ACHN (cell line): ENCODE results near the gene NTMT1.

Experiments
- DNase-seq: peaks from one replicate; pipeline ENCODE4 v3.0.0-alpha.2; 2015
- in situ Hi-C: cut with HindIII; loops from 2 replicates; pipeline ENCODE4 v1.10.0; 2017; ENCODE audit warnings: low sequenced_read_pairs, low pct_ligation_motif_present, low pct_unique_long_range_greater_than_20kb

Gene NTMT1

DNA sequence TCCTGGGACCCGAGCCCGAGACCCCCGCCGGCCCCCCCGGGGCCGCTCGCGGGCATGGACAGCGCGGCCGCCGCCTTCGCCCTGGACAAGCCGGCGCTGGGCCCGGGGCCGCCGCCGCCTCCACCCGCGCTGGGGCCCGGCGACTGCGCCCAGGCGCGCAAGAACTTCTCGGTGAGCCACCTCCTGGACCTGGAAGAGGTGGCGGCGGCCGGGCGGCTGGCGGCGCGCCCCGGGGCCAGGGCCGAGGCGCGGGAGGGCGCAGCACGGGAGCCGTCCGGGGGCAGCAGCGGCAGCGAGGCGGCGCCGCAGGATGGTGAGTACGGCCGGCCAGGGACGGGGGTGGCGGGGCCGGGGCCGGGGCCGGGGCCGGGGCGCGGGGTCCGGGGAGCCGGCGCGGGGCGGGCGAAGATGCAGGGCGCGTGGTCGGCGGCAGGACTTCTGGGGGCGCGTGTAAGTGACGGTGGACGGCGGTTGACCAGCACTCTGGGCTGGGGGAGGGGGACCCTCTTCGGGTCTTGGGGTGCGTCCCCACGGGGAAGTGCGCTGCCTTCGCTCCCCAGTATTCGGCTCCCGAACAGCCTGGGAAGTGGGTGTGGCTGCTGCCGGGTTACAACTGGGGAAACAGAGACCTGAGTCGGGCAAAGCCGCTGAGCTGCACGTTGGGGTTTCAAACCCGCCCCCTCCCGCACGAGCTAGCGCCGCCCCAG lies 40.0 kb downstream of the NTMT1 start:
- in situ Hi-C loops, result no loop called here

GRCh38 chr9:129666575-129666974 lies 40.6 kb downstream of the NTMT1 start:
- in situ Hi-C loops, result no loop called here
- no peak for DNase-seq

More for the DNA sequence above, 40.0 kb downstream of the NTMT1 start:
- no peak for DNase-seq

GRCh38 chr9:129667378-129667777 lies 41.4 kb downstream of the NTMT1 start:
- in situ Hi-C loops, result no loop called here
- no peak for DNase-seq

GRCh38 chr9:129667850-129668249 lies 41.9 kb downstream of the NTMT1 start:
- in situ Hi-C loops, result no loop called here
- no peak for DNase-seq

DNA sequence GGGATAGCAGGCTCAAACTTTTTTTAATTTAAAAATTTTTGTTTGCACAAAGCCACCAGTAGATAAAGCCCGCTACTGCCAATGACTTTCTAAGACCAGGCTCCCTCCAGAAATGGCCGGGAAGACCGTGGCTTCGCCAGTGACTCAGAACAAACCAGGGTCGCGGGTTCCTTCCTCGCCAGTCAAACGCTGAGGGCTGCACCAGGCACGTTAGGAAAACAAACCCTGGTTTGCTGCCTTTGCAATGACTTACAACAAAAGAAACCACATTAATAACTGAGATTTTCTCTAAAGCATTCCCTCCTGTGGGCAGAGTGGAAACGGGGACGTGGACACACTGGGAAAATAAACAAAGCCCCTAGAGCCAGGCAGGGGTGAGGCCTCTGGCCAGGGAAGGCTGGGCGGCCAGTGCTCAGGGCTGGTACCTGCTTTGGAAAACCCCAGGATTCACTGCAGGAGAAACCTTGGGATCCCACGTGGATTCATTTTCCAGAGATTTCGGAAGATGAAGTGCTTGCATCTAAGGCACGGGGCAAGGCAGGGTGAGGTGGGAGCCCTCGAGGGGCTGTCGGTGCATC lies 43.3 kb downstream of the NTMT1 start:
- no peak for DNase-seq
- in situ Hi-C loops, result no loop called here

- in situ Hi-C loops, result no loop called here
- no peak for DNase-seq
These were observed 44.0 kb downstream of the NTMT1 start for GRCh38 chr9:129669946-129670345.

DNA sequence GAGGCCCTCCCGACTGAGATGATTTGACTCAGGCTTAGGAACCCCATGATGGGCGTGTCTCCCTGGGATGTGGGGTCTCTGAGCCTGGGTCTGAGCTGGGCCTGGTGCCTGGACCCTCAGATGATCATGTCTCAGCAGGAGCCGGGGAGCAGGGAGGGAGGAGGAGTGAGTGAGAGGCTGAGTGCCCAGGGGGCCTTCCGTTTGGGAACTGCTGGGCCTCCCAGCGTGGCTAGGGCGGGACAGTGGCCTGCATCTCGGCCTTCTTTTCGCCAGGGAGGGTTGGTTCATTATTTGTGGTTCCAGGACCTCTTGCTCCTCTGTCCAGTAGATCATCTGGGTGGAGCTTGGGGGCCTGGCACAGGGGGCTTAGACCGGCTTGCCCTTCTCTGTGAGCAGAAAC lies 45.1 kb downstream of the NTMT1 start:
- in situ Hi-C loops, result no loop called here
- DNase-seq, result no peak

- no peak for DNase-seq
- in situ Hi-C loops, result no loop called here
These were observed 45.6 kb downstream of the NTMT1 start for GRCh38 chr9:129671519-129671918.

DNA sequence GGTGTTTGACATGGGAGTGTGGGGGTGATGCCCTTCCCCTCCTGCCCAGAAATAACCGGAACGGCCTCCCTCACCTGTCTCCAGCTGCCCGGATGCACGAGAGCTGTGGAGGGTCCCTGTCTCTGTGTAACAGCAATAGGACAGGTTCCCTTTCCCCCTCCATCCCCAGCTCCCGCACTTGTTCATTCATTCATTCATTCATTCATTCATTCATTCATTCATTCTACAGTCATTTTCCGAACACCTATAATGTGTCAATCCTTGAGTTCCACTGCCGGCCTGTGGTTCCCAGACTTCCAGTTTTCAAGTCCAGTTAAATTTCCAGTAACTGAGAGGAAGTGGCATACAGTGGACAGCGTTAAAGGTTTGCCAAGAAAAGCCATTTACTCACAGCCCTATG lies 46.7 kb downstream of the NTMT1 start:
- in situ Hi-C loops, result no loop called here
- no peak for DNase-seq

GRCh38 chr9:129673602-129674001 lies 47.6 kb downstream of the NTMT1 start:
- in situ Hi-C loops, result no loop called here
- no peak for DNase-seq

DNA sequence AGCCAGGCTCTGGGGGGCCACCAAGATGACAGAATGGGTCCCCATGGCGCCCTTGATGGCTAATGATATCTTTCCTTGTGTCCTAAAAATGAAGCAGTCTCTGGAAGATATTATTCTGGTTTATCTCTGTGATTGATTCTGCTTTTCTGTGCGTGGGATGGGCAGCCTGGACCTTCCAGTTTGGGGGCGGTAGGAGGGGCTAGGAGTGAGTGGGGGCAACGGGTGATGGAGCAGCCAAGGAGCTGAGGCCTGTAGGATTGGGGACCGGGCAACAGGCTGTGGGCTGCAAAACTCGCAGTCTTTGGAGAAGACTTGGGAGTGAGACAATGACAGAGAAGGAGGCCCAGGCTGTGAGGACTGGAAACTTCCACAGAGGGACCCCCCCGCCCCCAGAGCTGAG lies 48.3 kb downstream of the NTMT1 start:
- in situ Hi-C loops, result no loop called here
- DNase-seq, result no peak

- no peak for DNase-seq
- in situ Hi-C loops, result no loop called here
These were observed 49.7 kb downstream of the NTMT1 start for GRCh38 chr9:129675620-129676019.

- in situ Hi-C loops, result no loop called here
These were observed 50.3 kb downstream of the NTMT1 start for GRCh38 chr9:129676287-129676686.

DNA sequence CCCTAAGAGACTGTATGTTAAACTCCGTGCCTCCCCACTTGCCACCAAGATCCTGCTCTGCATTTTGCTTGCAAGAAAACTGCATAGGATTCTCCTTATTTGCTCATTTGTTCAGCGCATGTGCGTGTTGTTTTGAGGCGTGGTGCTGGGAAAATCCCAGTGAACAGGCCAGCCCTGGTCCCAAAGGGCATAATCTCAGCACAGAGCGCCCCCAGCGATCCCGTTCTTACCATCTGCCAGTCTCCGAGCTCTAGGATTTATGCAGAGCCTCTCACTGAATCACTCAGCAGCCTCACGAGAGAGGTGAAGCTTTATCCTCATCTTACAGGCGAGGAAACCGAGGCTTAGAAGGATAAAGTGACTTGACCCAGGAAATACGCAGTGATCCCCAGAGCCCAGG lies 51.0 kb downstream of the NTMT1 start:
- in situ Hi-C loops, result no loop called here
- DNase-seq, result no peak

More at GRCh38 chr9:129676287-129676686, 50.3 kb downstream of the NTMT1 start:
- DNase-seq, result no peak

- in situ Hi-C loops, result no loop called here
These were observed 51.5 kb downstream of the NTMT1 start for GRCh38 chr9:129677456-129677855.

GRCh38 chr9:129678844-129679243 lies 52.9 kb downstream of the NTMT1 start:
- no peak for DNase-seq
- in situ Hi-C loops, result no loop called here

More at GRCh38 chr9:129677456-129677855, 51.5 kb downstream of the NTMT1 start:
- DNase-seq, result no peak

GRCh38 chr9:129679537-129679936 lies 53.6 kb downstream of the NTMT1 start:
- in situ Hi-C loops, result no loop called here
- DNase-seq, result no peak

- in situ Hi-C loops, result no loop called here
- no peak for DNase-seq
These were observed 56.0 kb downstream of the NTMT1 start for GRCh38 chr9:129681924-129682323.

DNA sequence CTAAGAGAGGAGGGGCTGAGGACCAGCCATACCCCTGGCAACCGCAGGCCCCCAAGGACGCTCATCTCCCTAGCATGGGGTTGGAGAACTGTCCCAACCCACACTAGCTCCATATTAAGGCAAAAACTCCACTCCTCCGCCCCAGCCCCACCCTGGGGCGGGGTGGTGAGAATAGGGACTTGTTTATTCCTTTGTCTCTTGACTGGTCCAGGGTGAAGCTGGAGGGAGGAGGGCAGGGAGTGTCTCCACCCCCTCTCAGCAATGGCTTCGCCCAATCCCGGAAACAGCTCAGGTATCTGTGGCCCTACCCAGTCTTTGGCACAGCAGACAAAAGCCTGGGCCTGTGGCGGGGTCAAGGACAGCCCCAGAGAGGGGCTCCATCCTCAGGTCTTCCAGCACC lies 56.4 kb downstream of the NTMT1 start:
- DNase-seq, result no peak
- in situ Hi-C loops, result no loop called here

DNA sequence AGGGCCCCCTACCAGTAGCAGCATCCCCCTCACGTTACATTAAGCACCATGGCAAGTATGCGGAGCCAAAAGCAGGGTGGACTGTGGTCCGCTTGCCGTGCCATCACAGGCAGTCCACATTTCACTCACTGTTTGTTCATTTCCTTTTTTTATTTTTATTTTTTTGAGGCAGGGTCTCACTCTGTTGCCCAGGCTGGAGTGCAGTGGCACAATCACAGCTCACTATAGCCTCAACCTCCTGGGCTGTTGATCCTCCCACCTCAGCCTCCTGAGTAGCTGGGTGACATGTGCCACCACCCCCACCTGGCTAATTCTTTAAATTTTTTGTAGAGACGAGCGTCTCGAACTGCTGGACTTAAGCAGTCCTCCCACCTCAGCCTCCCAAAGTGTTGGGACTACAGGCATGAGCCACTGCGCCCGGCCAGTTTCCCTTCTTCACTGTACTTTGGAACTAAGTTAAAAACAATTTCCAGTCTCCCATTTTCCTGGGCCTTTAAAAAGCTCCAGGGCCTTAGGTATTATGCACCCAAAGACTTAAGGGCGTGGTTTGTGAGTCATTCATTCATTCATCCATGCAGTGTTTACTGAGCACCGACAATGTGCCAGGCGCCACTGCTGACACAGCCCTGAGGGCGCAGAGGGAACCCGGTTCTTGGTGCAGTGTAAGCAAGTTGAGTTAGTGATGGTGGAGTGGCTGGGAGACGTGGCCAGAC lies 59.4 kb downstream of the NTMT1 start:
- DNase-seq, result peak; percentile 57
- in situ Hi-C loops, result no loop called here
